Chondrocyte (in vitro differentiated cells): ENCODE measurements around the gene SMIM35. TPM values are rescaled to one million over a fixed set of nuclear protein-coding genes. Genes with fewer than 3 reads are reported as not detected.

Experiments
- DNase-seq: peaks from one replicate; pipeline ENCODE4 v3.0.0; 2021; ENCODE audit warnings: mixed read lengths, low spot score
- H3K27ac Mint-ChIP-seq: one replicate; pipeline ENCODE4 v1.8.0; 2021; ENCODE audit warnings: mild to moderate bottlenecking, moderate library complexity, mixed read lengths; ENCODE audit not compliant: unreplicated experiment
- H3K27me3 Mint-ChIP-seq: 2 replicates; pipeline ENCODE4 v1.8.0; 2021; ENCODE audit warnings: low read depth, mixed read lengths
- H3K36me3 Mint-ChIP-seq: 2 replicates; pipeline ENCODE4 v1.8.0; 2021; ENCODE audit warnings: low read depth, mixed read lengths
- H3K4me1 Mint-ChIP-seq: 2 replicates; pipeline ENCODE4 v1.8.0; 2021; ENCODE audit warnings: low read depth, mild to moderate bottlenecking, mixed read lengths
- H3K4me3 Mint-ChIP-seq: one replicate; pipeline ENCODE4 v1.8.0; 2021; ENCODE audit warnings: mild to moderate bottlenecking, moderate library complexity, mixed read lengths; ENCODE audit not compliant: unreplicated experiment
- H3K9me3 Mint-ChIP-seq: 2 replicates; pipeline ENCODE4 v1.8.0; 2021; ENCODE audit warnings: low read depth, mixed read lengths
- total RNA-seq: library from RNA; stranded (reverse); gene quantifications from 3 replicates; pipeline ENCODE4 v1.2.1, GENCODE V29; 2021
- TF ChIP-seq, protein P1 (sequence below): fragments of 200-600 bp; sonication (generic); IDR thresholded peaks from 2 replicates; pipeline ENCODE4 v1.5.0; 2021; ENCODE audit warnings: antibody characterized with exemption, mild to moderate bottlenecking, moderate library complexity

Gene SMIM35
- total RNA-seq, 1 donor from 2014 or later, result not detected

DNA sequence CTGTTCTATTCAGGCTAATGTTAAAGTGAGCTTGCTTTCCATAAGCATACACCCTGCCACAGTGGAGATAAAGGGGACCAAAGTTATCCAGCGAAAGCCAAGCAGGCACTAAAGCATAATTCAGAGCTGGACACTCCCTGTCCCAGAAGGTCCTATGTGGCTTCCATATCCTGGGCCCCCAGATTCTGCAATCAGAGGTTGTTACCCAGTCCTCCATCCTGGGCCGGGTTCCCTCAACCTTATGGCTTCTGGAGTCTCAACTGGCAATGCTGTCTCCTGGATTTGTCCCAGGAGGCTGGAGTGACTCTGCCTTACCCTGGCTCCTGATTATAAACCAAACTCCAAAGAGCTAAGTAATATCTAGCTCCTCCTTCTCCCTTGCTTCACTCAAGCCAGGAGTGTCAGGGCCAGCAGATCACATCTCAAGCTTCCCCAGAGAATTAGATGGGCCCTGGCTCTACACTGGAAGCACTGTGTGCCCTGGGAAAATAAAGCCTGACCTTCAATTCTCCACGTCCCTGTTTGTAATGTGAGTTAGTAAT lies 14.0 kb upstream of the SMIM35 start:
- Mint-ChIP-seq H3K27ac (no peak overlapping the region), H3K4me3 (no peak overlapping the region), H3K27me3 (peaks cover 43% of the 10 kb centered on the region), H3K4me1 (no peaks in the 10 kb centered on the region), H3K9me3 (no peaks in the 10 kb centered on the region), H3K36me3 (no peaks in the 10 kb centered on the region)
- DNase-seq, result no peak
- TF ChIP-seq, protein P1, sequence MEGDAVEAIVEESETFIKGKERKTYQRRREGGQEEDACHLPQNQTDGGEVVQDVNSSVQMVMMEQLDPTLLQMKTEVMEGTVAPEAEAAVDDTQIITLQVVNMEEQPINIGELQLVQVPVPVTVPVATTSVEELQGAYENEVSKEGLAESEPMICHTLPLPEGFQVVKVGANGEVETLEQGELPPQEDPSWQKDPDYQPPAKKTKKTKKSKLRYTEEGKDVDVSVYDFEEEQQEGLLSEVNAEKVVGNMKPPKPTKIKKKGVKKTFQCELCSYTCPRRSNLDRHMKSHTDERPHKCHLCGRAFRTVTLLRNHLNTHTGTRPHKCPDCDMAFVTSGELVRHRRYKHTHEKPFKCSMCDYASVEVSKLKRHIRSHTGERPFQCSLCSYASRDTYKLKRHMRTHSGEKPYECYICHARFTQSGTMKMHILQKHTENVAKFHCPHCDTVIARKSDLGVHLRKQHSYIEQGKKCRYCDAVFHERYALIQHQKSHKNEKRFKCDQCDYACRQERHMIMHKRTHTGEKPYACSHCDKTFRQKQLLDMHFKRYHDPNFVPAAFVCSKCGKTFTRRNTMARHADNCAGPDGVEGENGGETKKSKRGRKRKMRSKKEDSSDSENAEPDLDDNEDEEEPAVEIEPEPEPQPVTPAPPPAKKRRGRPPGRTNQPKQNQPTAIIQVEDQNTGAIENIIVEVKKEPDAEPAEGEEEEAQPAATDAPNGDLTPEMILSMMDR, result no peak

DNA sequence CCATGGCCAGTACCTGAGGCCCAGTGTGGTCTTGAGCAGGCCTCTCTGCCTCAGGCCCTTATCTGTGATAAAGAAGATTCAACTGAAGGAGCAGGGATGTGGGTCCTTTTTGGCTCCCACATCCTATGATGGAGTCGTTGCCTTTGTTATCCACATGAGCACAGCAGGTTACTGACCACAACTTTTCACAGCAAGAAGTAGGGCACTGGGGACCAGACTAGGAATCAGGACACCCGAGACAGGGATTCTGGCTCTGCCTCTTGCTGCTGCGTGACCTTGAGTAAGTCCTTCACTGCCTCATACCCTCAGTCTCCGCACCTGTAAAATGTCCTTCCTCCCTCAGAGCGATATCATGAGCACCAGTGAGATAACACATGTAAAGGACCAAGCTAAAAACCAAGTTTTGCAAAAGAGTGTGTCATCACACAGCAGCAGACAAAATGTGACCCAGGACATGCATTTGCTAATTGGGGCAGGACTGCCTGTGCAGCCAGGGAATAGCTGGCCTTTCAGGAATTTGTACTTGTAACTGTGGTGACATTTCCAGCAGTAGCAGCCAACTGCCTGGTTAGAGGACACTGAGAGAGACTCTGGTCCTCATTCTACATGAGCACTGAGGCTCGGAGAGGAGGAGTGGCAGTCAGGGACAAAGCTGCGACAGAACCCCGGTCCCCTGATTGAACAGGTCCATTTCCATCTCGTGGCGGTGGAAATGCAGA lies 13.2 kb upstream of the SMIM35 start:
- H3K9me3 Mint-ChIP-seq, result no peaks in the 10 kb centered on the region
- peaks cover 45% of the 10 kb centered on the region for H3K27me3 Mint-ChIP-seq
- H3K4me1 Mint-ChIP-seq, result no peaks in the 10 kb centered on the region
- H3K27ac Mint-ChIP-seq, result no peak overlapping the region
- TF ChIP-seq, protein P1, result no peak
- DNase-seq, result no peak
- H3K36me3 Mint-ChIP-seq, result no peaks in the 10 kb centered on the region
- H3K4me3 Mint-ChIP-seq, result no peak overlapping the region

DNA sequence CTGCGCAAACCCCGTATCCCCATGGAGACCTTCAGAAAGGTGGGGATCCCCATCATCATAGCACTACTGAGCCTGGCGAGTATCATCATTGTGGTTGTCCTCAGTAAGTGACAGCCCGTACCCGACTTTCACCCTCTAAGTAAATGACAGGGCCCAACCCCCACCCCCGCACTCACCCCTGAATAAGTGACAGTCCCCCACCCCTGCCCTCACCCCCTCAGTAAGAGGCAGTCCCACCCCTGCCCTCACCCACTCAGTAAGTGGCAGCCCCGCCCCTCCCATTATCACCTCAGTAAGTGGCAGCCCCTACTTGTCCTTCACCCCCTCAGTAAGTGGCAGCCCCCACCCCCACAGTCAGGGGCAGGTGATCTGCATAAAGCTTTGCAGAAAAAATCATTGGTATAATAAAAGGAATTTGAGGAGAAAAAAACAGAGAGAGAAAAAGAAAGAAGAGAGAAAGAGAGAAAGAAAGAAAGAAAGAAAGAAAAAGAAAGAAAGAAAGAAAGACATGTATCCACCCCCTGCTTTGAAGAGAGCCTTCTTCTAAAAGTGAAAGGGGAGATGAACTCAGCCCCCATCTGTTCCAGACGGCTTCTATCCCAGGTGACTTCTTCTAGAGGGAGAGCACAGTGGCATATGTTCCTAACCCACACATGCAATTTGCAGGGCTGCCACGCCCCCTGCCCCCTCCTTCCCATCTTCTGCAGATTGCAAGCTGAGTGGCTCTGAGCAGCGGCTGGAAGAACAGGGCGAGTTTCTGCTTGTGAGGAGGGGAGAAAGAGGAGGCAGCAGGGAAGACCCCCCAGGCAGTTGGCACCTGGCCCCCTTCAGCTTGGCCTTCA lies 12.5 kb upstream of the SMIM35 start:
- TF ChIP-seq, protein P1, result no peak
- H3K27me3 Mint-ChIP-seq, result peaks cover 43% of the 10 kb centered on the region
- no peaks in the 10 kb centered on the region for H3K36me3 Mint-ChIP-seq
- no peaks in the 10 kb centered on the region for H3K9me3 Mint-ChIP-seq
- H3K4me1 Mint-ChIP-seq, result no peaks in the 10 kb centered on the region
- no peak overlapping the region for H3K27ac Mint-ChIP-seq
- H3K4me3 Mint-ChIP-seq, result no peak overlapping the region
- no peak for DNase-seq

DNA sequence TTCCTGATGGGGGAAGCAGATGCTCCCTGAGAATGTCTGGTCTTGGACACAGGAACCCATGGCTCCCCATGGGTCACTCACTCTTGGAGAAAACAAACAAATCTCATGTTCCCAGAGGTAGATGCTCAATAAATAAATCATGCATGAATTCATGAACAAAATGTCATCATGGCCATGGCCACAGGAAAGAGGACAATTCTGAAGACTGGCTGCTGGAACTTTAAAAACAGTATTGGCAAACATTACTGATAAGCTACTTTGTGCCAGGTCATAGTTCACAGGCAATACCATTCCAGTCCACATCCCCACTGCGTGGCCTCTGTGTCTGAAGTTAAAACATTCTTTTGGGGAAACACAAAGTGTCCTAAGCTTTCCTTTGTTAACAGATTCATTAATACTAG lies 9.2 kb upstream of the SMIM35 start:
- peaks cover 2% of the 10 kb centered on the region for H3K36me3 Mint-ChIP-seq
- TF ChIP-seq, protein P1, result no peak
- H3K9me3 Mint-ChIP-seq, result no peaks in the 10 kb centered on the region

DNA sequence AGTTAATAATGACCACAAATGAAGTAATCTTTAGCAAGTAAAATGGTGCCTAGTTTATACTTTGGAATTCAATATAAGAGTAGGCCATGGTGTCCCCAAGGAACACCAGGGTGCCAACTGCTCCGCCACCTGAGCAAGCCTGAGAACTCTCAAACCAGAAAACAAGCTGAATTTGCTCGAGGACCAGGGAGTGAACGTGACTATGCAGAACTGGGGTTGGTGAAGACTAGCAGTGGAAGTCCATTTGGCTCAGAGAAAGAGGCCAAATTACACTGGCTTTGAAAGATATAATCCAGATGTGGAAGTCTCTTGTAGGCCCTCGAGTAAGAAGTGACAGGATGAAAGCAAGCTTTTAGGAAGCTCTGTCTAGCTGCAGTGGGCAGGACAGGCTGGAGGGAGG lies 8.7 kb upstream of the SMIM35 start:
- Mint-ChIP-seq H3K27me3 (peaks cover 33% of the 10 kb centered on the region), H3K36me3 (peaks cover 2% of the 10 kb centered on the region), H3K27ac (no peak overlapping the region), H3K4me3 (no peak overlapping the region), H3K9me3 (no peaks in the 10 kb centered on the region), H3K4me1 (no peaks in the 10 kb centered on the region)
- TF ChIP-seq, protein P1, result no peak
- no peak for DNase-seq

More for the DNA sequence above, 9.2 kb upstream of the SMIM35 start:
- DNase-seq, result no peak
- no peaks in the 10 kb centered on the region for H3K4me1 Mint-ChIP-seq
- no peak overlapping the region for H3K27ac Mint-ChIP-seq
- no peak overlapping the region for H3K4me3 Mint-ChIP-seq
- peaks cover 35% of the 10 kb centered on the region for H3K27me3 Mint-ChIP-seq
